GM18861 (cell line): ENCODE measurements around the gene SHISAL1.

Experiments used
- ATAC-seq: cut with Tn5 transposase; IDR thresholded peaks from one replicate; pipeline ENCODE4 v1.9.1; 2021; ENCODE audit not compliant: unreplicated experiment

Gene SHISAL1

DNA sequence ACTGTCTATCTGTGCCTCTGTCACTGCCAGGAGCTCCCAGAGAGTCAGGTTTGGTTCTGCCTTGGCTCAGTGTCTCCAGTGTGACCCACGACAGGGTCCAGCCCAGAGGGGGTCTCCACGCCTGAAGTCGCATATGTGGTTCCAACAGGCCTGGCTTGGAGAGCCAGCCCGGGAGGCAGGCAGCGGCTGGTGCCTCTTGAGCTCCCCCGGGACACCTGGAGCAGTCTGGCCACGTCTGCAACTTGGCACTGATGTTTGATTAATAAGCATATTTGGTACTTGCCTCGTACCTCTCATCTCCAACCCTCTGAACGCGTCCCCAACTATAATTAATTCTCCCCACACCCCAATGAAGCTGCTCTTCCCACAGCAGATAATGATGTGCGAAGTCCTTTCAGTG is 31.7 kb upstream of the SHISAL1 start:
- ATAC-seq, result no peak

DNA sequence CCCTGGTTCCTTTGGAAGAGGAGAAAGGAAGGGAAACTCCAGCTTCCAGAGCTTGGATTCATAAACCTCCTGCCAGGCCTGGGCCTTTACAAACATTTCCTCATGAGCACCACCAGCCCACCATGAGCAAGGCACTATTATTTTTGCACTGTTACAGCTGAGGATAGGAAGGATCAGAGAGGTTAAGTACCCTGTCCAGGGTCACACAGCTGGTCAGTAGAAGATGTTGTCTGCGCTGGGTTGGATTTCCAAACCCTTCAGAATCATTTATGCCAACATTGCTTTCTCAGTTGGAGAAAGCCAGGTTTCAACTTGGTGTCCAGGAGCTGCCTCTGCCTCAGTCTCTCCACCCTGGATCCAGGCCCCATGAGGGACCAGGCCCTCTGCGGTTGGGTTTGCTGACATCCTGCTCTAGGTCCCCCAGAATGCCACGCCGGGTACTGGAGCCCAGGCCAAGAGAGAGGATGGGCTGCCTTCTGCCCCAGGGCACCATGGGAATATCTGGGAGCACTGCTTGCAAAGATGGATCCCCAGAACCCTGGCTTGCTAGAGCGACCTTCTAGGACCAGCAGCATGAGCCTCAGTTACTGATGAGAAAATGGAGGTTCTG is 29.7 kb upstream of the SHISAL1 start:
- ATAC-seq, result no peak

DNA sequence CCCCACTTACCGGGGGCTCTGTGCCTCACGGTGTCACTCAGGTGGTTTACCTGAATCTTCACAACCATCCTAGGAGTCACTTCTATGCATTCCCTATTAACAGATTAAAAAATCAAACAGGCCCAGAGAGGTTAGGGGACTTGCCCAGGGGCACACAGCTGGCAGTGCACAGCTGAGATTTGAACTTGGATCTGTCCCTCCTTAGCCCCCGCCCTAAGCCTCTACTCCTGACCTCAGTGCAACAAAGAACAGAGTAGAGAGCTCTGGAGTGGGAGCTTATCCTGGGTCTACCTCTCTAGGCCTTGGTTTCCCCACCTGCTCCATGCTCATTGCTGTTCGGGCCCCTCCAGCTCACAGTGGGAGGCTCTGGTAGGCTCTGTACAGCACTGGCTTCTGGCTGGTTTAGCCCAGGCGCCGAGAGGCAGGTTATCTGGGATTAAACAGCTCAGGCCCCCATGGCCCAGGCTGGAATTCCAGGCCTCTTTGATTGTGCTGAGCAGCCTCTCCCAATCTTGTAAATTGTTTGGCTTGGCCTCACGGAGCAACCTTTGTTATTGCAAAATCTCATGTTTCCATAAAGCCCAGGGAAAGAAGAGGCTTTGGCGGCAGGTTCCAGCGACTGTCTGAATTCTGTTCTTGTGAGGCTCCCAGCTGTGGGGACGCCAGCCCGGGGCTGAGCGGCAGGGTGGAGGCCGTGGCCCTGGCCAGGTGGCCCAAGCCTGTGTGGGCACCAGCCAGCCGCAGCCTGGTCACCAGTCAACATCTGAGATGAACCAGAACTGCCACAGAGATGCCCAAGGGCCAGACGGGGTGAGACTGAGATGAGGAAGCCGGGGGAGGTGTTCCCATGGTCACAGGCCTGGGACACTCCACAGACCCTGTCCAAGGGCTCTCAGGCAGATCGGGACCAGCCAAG is 28.9 kb upstream of the SHISAL1 start:
- no peak for ATAC-seq

DNA sequence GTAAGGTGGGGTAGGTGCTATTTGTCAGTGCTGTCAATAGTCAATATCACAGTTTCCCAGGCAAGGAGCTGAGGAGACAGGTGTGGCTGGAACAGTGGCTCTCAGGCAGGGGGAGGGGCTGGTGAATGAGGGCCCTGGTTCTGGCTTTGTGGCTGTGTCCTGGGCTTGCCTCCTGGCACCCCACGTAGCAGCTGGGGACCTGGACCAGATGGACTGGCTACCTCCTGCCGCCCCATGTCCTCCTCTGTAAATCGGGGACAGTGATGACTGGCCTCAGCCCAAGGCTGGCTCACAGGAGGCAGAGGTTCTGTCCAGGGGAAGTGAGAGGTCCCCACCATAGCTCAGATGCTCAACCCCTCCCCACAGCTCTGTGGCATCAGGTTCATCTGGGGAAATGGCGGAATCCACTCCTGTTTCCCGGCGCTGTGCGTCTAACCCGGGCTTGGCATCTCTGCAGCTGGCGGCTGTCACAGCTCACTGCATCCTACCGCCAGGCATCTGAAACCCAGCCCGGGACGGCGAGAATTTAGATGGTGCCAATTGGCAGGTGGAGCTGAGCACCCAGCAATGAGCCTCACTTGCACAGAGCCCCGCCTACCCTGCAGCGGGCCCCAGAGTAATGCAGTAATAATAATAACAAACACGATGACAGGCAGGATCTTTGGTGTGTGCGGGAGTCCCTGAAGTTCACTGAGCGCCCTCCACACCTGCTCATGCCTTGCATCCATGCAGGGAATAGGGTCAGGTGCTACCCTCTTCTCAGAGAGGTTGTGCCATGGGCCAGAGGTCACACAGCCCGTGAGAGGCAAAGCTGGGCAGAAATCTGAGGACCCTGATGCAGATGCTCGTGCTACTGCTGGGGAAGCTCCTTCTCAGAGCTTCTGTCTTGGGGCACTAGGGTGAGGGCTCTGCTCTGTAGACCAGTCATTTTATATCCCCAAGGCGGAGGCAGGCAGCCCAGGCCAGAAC is 27.8 kb upstream of the SHISAL1 start:
- no peak for ATAC-seq

DNA sequence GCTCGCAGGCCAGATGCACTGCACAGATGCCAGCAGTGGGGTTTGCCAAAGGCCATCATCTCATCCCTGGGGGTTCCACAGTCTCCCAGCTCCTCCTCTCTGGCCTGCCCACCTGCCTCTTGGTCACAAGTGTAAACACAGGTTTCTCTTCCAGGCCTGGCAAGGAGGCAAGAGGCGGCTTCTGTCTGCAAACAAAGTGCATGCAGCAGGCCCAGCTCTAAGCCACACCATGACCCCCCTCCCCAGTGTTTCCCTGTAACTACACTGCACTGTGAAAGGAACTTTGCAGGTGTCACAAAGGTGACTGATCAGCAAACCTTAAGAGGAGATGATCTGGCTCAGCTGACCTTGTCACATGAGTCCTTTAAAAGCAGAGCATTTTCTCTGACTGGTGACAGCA is 26.2 kb upstream of the SHISAL1 start:
- no peak for ATAC-seq

DNA sequence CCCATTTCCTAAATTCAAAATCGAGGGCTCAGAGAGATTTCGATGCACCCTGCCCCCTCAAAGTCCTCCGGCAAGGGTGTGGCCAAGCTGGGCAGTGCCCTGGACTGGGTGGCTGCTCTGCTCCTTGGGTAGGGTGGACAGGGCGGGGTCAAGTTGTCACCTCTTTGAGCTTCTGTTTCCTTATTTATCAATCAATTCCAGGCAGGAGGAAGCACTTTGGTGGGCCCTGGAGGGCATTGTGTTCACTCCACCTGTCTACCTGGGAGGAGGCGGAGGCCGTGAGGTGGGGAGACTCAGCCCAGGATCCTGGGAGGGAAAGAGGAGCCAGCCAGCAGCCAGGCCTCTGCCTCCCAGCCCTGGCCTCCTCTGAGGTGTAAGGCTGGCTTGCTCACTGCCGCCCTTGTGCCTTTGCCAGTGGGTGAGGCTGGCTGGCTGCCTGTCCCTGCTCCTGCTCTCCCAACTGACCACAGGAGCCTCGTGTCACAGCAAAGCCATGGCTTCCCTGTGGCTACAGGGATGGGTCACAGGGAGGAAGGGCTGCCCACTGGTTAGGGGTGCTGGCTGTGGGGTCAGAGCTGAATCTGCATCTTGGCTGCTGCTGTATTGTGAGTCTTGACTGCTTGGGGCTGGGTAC is 25.5 kb upstream of the SHISAL1 start:
- no peak for ATAC-seq

DNA sequence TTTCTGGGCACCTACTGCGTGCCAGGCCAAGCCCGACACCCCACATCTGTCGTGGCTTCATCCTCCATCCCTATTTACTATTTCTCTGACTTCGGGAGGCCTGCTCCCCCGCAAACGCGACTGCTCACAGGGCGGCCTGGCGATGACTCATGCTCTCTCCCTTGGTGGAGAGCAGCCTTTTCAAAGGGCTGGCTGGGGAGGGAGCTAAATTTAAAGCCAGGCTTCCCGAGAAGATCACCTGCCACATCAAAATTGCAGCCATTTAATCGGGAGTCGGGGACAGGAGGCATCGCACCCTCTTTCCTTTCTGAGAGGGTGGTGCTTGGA is 24.9 kb upstream of the SHISAL1 start:
- ATAC-seq, result no peak

DNA sequence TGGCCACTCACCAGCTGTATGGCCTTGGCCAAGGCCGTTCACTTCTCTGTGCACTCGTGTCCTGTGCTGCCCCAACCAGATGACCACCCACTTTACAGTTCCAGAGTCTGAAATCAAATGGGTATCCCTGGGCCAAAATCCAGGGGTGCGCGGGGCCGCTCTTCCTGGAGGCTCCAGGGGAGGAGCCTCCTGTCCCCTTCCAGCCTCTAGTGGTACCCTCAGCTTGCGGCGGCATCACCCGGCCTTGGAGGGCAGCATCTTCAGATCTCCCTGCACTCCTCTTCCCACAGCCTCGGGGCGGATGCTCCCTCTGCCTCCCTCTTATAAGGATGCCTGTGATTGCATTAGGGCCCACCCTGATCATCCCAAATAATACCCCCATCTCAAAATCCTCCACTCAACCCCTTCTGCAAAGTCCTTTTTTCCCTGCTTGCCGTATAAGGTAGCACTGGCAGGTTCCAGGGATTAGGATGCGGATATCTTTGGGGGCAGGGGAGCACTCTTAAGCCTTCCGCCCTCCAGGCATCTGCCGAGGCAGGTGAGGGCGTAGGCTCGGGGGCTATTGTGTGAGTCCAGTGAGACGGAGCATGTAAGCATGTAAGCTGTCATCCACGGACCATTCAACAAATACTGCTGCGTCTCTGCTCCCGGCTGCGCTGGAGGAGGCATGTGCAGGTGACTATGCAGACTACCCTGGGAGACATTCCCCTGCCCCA is 24.4 kb upstream of the SHISAL1 start:
- ATAC-seq, result no peak

DNA sequence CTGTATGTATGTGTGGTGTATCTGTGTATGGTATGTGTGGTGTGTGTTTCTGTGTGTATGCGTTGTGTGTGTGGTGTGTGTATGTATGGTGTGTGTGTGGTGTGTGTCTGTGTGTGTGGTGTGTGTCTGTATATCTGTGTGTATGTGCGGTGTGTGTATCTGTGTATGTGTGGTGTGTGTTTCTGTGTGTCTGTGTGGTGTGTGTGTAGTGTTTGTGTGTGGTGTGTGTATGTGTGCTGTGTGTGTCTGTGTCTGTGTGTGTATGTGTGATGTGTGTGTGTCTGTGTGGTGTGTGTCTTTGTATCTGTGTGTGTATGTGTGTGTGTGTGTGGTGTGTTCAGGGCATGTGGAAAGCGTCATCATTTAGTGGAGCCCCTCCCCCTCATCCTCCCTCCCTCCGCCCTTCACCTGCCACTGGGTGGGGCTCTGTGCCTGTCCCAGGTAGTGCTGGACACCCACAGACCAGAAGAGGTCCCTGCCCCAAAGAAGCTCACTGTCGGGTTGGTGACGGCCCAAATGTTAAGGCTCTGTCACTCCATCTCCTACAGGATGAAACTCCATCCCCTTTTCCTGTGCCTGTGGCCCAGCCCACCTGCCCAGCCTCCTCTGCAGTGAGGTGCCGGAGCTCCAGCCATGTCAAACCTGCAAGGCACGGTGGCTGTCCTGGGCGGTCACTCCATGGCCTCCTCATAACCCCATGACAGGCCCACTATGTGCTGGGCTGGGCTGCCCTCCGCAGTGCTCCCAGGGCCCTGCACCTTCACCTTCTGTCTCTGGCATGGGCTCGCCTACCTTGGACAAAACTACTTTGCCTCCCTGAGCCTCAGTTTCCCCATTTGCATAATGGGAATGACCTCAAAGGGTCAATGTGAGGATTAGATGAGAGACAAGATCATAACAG is 23.4 kb upstream of the SHISAL1 start:
- ATAC-seq, result no peak

DNA sequence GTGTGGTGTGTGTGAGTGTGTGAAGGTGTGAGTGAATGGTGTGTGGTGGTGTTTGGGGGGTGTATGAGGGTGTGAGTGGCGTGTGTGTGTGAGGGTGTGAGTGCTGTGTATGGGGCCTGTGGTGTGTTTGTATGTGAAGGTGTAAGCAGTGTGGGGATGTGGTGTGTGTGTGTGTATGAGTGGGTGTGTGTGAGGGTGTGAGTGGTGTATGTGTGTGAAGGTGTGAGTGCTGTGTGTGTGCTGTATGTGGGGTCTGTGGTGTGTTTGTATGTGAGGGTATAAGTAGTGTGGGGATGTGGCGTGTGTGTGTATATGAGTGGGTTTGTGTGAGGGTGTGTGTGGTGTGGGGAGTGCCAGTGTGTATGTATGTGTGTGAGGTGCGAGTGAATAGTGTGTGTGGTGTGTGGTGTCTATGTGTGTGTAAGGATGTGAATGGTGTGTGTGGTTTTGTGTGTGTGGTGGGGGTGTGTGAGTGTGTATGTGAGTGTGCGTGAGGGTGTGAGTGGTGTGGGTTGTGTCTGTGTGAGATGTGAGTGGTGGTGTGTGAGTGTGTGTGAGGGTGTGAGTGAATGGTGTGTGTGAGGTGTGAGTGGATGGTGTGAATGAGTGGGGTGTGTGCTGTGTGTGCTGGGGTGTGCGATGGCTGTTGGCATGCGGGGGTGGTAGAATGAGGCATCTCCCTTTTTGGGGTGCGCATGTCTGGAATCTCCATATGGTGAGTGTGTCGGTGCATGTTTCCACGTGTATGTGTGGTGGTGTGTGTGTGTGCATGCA is 22.5 kb upstream of the SHISAL1 start:
- ATAC-seq, result no peak

DNA sequence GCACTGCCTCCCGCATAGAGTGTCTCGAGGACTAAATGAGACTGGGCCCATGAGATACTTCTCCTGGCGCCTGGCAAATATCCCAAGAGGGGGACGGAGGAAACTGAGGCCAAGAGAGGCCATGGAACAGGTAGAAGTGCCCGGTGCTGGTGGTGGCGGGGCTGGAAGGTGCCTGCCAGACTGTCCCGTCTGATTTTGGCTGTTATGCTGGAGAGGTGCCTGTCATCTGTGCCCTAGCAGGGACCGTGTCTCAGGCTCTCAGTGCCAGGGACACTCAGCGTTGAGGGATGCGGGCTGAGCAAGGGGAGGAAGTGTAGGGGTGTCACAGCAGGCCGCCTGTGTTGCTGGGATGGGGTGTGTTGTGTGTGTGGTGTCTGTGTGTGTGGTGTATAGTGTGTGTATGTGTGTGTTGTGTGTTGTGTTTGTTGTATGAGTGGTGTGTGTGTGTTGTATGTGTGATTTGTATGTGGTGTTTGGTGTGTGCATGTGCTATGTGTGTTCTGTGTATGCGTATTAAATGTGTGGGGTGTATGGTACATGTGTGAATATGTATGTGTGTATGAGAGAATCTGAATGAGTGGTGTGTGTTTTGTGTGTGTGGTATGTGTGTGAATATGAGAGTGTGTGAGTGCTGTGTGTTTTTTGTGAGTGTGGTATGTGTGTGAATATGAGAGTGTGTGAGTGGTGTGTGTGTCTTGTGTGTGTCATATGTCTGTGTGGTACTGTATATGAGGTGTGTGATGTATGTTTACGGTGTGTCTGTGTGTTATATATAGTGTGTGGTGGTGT is 21.3 kb upstream of the SHISAL1 start:
- ATAC-seq, result no peak

DNA sequence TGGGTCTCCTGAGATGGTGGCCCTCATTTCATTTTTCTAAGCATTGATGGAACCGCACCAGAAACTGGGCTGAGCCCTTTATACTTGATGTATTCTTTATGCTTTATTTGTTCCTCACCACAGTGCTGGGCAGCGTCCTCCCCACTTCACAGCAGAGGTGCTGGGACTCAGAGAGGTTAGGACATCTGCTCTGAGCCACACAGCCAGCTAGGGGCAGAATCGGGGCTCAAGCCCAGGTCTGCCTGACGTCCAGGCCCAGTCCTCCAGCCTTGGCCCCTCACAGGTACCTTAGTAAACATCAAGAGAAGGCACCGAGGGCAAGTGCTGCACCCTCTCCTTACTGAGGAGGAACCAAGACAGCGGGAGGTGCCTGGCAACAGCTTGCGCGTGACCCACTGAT is 20.2 kb upstream of the SHISAL1 start:
- no peak for ATAC-seq

DNA sequence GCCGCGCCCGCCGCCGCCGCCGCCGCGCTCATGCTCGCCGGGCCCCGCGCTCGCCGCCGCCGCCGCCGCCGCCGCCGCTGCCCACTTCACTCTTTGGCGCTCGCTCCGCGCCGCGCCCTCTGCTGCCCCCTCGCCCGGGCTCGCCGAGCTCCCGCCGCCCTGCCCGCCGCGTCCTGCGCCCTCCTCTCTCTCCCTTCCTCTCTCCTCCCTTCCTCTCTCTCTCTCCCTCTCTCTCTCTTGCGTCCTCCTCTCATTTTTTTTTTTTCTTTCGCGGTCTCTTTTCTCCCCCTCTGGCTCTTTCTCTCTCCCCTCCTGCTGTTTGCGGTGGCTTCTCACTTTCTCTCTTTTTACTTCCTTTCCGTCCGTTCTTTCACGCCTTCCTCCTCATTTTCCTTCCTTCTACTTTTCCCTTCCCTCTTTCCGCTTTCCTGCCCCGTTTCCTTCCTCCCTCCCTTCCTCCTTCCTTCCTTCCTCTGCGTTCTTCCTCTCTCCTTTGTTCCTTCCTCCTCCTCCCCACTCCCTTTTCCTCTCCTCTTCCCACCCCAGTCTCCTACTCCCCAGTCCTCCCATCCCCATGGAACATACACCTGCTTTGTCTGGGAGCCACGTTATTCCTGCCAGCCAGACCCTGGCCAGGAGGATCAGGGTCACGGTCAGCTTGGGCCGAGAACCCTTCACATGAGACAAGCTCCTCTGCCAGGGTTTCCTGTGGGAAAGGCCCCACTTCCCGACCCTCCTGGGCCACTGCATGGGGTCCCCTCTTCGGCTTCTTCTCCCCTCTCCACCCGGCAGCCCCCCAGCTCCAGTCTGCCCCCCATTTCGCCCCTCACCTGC is 19.3 kb upstream of the SHISAL1 start:
- ATAC-seq, result no peak

DNA sequence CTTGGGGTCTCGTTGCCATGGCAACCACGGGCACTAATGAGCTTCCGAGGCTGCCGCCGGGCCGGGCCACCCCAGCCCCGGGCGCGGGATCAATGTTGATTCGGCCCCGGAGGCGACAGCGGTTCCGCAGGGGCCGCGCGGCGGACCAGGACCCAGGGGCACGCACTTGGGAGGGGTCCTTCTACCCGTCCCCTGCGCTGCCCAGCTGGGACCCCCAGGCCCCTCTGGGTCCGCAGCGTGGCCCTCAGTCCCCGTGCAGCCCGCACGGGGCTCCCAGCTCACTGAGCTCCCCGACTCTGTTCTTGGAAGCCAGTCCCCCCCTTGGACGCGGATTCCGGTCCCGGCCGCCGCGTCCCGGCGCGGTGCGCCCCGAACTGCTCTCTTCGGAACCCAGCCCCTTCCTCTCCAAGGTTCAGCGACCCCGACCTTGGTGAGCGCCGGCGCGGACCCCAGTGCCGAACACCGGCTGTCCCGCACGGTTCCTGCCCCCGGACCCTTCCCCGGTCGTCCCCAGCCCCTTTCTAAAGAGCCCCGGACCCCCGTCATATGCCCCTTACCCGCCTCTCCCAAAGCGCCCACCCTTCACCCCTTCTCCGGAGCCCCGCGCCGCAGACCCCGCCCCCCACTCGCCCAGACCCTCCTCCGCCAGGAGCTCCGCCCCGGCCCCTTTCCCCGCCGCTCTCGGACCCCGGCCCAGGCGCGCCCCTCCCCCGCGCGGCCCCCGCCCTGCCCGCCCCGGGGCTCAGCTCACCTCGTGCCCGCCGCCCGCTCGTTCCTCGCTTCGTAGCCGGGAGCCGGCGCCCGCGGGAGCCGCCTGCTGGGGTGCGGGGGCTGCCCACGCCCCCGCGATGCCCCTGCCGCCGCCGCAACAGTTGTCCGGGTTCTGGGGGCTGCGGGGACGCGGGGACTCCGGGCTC is 18.3 kb upstream of the SHISAL1 start:
- ATAC-seq, result no peak

DNA sequence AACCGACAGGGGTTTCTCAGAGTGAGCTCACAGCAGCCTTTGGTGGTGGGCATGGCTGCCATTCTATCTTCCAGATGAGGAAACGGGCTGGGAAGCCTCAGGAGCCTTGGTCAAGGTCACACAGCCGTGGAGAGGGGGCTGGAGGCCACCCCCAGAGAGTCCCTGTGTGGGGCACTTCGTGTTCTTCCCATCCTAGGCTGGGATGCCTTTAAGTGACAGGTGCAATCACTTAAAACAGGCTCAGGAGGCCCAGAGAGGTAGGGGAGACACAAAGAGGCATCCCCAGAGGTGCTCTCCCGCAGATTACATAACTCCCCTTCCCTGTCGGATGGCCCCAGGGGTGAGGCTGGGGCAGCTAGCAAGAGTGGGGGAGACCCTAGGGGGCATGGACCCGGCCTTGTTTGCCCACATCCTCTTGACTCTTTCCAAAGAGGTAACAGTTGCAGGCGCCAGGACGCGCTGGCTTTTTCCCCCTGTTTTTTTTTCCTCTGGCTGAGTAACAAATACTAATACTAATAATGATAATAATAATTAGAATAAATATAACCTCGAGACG is 17.5 kb upstream of the SHISAL1 start:
- no peak for ATAC-seq
